NT2/D1 (cell line): ENCODE results near the gene KCNJ10.

Experiments used
- DNase-seq: peaks from one replicate; pipeline ENCODE4 v3.0.0-alpha.2; 2011; ENCODE audit warnings: low read depth, low spot score
- H3K27me3 ChIP-seq: 2 replicates; pipeline ENCODE4 v1.6.0; 2011; ENCODE audit warnings: mild to moderate bottlenecking; ENCODE audit not compliant: insufficient read length, insufficient read depth
- H3K36me3 ChIP-seq: 2 replicates; pipeline ENCODE4 v1.6.1; 2011; ENCODE audit warnings: mild to moderate bottlenecking, low read length, mixed read lengths; ENCODE audit not compliant: insufficient read depth, insufficient read length
- H3K4me1 ChIP-seq: 2 replicates; pipeline ENCODE4 v1.5.1; 2011; ENCODE audit not compliant: insufficient read depth, insufficient read length
- H3K4me3 ChIP-seq: 2 replicates; pipeline ENCODE4 v1.5.1; 2011; ENCODE audit warnings: low read depth; ENCODE audit not compliant: insufficient read length
- H3K9ac ChIP-seq: 2 replicates; pipeline ENCODE4 v1.6.0; 2011; ENCODE audit warnings: low read depth; ENCODE audit not compliant: insufficient read length
- H3K9me3 ChIP-seq: 2 replicates; pipeline ENCODE4 v1.5.1; 2011; ENCODE audit warnings: mild to moderate bottlenecking, low read length; ENCODE audit not compliant: insufficient read depth
- SUZ12 ChIP-seq: IDR thresholded peaks from 2 replicates; pipeline ENCODE4 v1.6.1; 2011; ENCODE audit not compliant: insufficient read length, insufficient read depth; ENCODE audit errors: extremely low read depth
- YY1 ChIP-seq: IDR thresholded peaks from 2 replicates; pipeline ENCODE4 v1.6.1; 2011; ENCODE audit not compliant: insufficient read length, insufficient read depth
- ZNF274 ChIP-seq: IDR thresholded peaks from 2 replicates; pipeline ENCODE4 v1.6.1; 2011; ENCODE audit warnings: mild to moderate bottlenecking, low read depth, low read length

The KCNJ10 gene

GRCh38 chr1:160097911-160098851 lies 28.2 kb upstream of the KCNJ10 start, which contains the start of gene IGSF8:
Gene IGSF8 (minus strand): TSS chr1:160098619. CDS start chr1:160098472, 147 bp downstream.
- peak; percentile 91 for DNase-seq
- no peak for TF ChIP-seq ZNF274
- H3K36me3 ChIP-seq, result peaks cover 21% of the 10 kb centered on the region
- peak within 1 kb of the TSS; percentile 72 for H3K4me3 ChIP-seq
- H3K9ac ChIP-seq, result peak within 1 kb of the TSS; percentile 87
- no peaks in the 10 kb centered on the region for H3K9me3 ChIP-seq
- H3K27me3 ChIP-seq, result peaks cover 11% of the 10 kb centered on the region
- H3K4me1 ChIP-seq, result peaks cover 39% of the 10 kb centered on the region

DNA sequence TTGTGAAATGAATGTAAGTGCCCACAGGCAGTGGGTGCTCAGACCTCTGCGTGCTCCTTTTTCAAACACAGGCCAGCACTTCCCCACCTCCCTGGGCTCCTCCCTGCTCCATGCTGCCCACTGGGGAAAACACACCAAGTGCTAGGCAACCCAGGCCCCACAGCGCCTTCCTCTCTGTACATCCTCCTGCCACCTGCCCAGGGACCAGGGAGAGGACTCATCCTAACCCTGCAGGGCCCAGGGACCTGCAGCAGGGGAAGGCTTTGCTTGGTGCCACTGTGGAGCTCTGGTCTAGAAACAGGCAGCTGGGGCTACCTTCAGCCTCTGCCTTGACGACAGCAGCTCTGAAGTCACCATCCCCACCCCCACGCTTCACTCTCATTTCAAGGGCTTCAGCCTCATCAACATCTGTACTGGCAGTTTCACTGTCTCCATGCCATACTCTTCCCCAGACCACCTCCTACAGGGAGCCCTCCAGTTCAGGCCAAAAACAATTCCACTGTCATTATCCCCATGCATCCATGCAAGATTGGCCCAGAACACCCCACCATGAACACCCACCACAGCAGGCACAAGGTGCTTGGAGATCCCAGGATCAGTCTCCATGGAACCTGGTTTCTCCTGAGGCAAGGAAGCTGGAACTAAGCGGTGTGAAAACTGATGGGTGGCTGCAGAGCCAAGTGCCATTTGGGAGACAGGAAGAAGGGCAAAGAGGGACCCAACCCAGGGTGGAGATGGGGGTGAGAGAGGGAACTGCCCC lies 27.4 kb upstream of the KCNJ10 start:
- no peak for DNase-seq
- Histone ChIP-seq H3K9me3 (no peaks in the 10 kb centered on the region), H3K4me1 (peaks cover 31% of the 10 kb centered on the region), H3K9ac (peak overlapping the region; percentile 87), H3K4me3 (peak overlapping the region; percentile 72), H3K27me3 (peaks cover 11% of the 10 kb centered on the region), H3K36me3 (peaks cover 30% of the 10 kb centered on the region)
- TF ChIP-seq YY1 (no peak), SUZ12 (no peak), ZNF274 (no peak)

GRCh38 chr1:160096274-160097116 lies 26.5 kb upstream of the KCNJ10 start:
- peak overlapping the region; percentile 87 for H3K9ac ChIP-seq
- no peak for DNase-seq
- peak overlapping the region; percentile 1 for H3K4me3 ChIP-seq
- TF ChIP-seq ZNF274 (no peak), SUZ12 (no peak), YY1 (no peak)
- peaks cover 11% of the 10 kb centered on the region for H3K27me3 ChIP-seq
- no peaks in the 10 kb centered on the region for H3K9me3 ChIP-seq
- H3K4me1 ChIP-seq, result peaks cover 28% of the 10 kb centered on the region
- peaks cover 38% of the 10 kb centered on the region for H3K36me3 ChIP-seq

- H3K36me3 ChIP-seq, result peaks cover 48% of the 10 kb centered on the region
- peaks cover 11% of the 10 kb centered on the region for H3K27me3 ChIP-seq
- DNase-seq, result peak; percentile 77
- peak overlapping the region; percentile 0 for H3K4me3 ChIP-seq
- TF ChIP-seq YY1 (no peak), SUZ12 (no peak), ZNF274 (no peak)
- H3K9me3 ChIP-seq, result no peaks in the 10 kb centered on the region
- peak overlapping the region; percentile 27 for H3K9ac ChIP-seq
- H3K4me1 ChIP-seq, result peaks cover 24% of the 10 kb centered on the region
Observed at GRCh38 chr1:160095382-160096105, 25.6 kb upstream of the KCNJ10 start.

DNA sequence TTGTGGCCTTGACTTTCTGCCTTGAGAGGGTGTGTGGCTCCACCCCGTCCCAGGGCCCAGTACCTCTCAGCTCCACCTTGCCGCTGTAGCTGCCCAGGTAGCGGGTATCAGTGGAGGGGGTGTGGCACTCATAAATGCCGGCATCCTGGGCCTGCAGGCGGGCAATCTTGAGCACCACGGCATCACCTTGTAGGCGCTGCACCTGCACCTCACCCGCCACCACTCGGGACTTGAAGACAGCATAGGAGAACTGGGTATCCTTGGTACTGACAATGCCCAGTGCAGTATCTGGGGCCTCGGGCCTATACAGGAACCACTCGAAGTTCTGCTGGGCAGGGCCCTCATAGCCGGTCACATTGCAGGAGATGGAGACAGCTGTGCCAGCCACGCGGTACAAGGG lies 24.8 kb upstream of the KCNJ10 start:
- DNase-seq, result no peak
- TF ChIP-seq SUZ12, result no peak
- TF ChIP-seq ZNF274, result no peak
- no peak for TF ChIP-seq YY1
- no peak overlapping the region for H3K4me3 ChIP-seq
- H3K27me3 ChIP-seq, result peaks cover 7% of the 10 kb centered on the region
- no peaks in the 10 kb centered on the region for H3K9me3 ChIP-seq
- no peak overlapping the region for H3K9ac ChIP-seq
- H3K36me3 ChIP-seq, result peaks cover 53% of the 10 kb centered on the region
- peaks cover 24% of the 10 kb centered on the region for H3K4me1 ChIP-seq

GRCh38 chr1:160094291-160094625 lies 24.3 kb upstream of the KCNJ10 start:
- Histone ChIP-seq H3K4me1 (peaks cover 23% of the 10 kb centered on the region), H3K4me3 (no peak overlapping the region), H3K9ac (no peak overlapping the region), H3K36me3 (peaks cover 53% of the 10 kb centered on the region), H3K27me3 (peaks cover 1% of the 10 kb centered on the region), H3K9me3 (no peaks in the 10 kb centered on the region)
- DNase-seq, result no peak
- no peak for TF ChIP-seq ZNF274
- TF ChIP-seq SUZ12, result no peak
- TF ChIP-seq YY1, result no peak
